Activated B cell treated with CpG ODN at 0.5 μM for 24 hours (primary cell): ENCODE results near the gene RNASE7. TPM values are rescaled to one million over a fixed set of nuclear protein-coding genes. Genes with fewer than 3 reads are reported as not detected.

ENCODE experiments used
- ATAC-seq: fragments of 200-7000 bp; cut with Tn5 transposase; one replicate; pipeline ENCODE4 v1.10.0; 2021; ENCODE audit warnings: low read depth, mild to moderate bottlenecking, moderate library complexity
- CTCF ChIA-PET: fragments of 350-600 bp; sonication (Branson Sonifier 250); formaldehyde crosslinking; loops from one replicate; lab custom pipeline; 2021; ENCODE audit warnings: antibody characterized with exemption; lab: Charles Lee
- POLR2A ChIA-PET: fragments of 350-600 bp; sonication (Branson Sonifier 250); formaldehyde crosslinking; loops from one replicate; lab custom pipeline; 2021; ENCODE audit warnings: antibody characterized with exemption; lab: Charles Lee
- DNase-seq: peaks from one replicate; pipeline ENCODE4 v3.0.0; 2022
- H3K27ac Mint-ChIP-seq: one replicate; pipeline ENCODE4 v1.8.0; 2020; ENCODE audit warnings: mixed read lengths
- H3K27me3 Mint-ChIP-seq: one replicate; pipeline ENCODE4 v1.8.0; 2021; ENCODE audit warnings: mixed read lengths
- H3K36me3 Mint-ChIP-seq: one replicate; pipeline ENCODE4 v1.8.0; 2021; ENCODE audit warnings: low read depth, mixed read lengths
- H3K4me1 Mint-ChIP-seq: one replicate; pipeline ENCODE4 v1.8.0; 2021; ENCODE audit warnings: mixed read lengths
- H3K4me3 Mint-ChIP-seq: one replicate; pipeline ENCODE4 v1.8.0; 2020; ENCODE audit warnings: mild to moderate bottlenecking, mixed read lengths
- H3K9me3 Mint-ChIP-seq: one replicate; pipeline ENCODE4 v1.8.0; 2020; ENCODE audit warnings: mixed read lengths
- CTCF ChIP-seq: fragments of 200-600 bp; IDR thresholded peaks from one replicate; pipeline ENCODE4 v1.8.0; 2022; ENCODE audit warnings: antibody characterized with exemption, mild to moderate bottlenecking
- intact Hi-C: fragments of 100-400 bp; cut with micrococcal nuclease; formaldehyde crosslinking; loops from one replicate; pipeline ENCODE4 v1.15.1; 2024
- total RNA-seq: library from RNA; stranded (reverse); gene quantifications from 2 replicates; pipeline ENCODE4 v1.2.3, GENCODE V29; 2022

The RNASE7 gene
- total RNA-seq, 1 donor from 2014 or later: not detected

GRCh38 chr14:21055432-21056117 is 13.4 kb downstream of the RNASE7 start:
- H3K27me3 Mint-ChIP-seq: peaks cover 3% of the 10 kb centered on the region
- ChIA-PET CTCF (no interaction called here), POLR2A (no interaction called here)
- DNase-seq (no peak), ATAC-seq (no peak)
- H3K9me3 Mint-ChIP-seq: no peaks in the 10 kb centered on the region
- H3K36me3 Mint-ChIP-seq: no peaks in the 10 kb centered on the region
- no peak overlapping the region for H3K4me3 Mint-ChIP-seq
- no peaks in the 10 kb centered on the region for H3K4me1 Mint-ChIP-seq
- no peak for TF ChIP-seq CTCF
- intact Hi-C loops: no loop called here
- no peak overlapping the region for H3K27ac Mint-ChIP-seq

DNA sequence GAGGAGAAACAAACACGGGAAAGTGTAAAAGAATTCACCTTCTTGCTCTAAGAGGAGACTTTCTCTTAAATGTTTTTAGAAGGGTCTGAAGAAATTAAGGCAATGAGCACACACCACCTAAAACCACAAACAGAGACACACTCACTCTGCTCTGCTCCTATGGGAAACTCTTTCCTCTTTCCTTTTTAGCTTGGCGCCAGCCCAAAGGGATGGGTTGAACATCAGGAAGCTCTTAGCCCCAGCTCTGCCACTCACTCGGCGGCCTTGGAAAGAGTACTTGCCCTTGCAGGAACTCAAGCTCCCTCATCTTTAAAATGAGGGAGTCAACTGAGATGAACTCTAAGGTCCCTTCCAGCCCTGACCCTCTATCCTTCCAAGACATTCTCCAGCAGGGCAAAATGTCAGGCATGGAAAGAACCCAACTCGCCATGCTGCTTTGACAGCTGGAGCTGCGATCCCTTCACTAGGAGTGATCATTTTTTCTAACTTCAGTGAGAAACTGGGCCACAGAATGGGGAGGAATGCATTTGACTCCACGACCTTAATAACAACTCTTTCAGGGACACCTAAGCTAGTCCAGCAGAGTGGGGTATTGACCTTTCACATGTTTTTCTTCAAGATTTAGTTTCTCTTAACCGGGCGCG is 14.5 kb downstream of the RNASE7 start:
- POLR2A ChIA-PET: no interaction called here
- no peak for DNase-seq
- CTCF ChIA-PET: interaction anchor here (1.4 kb wide), 1 partner anchor 12 kb away, joined by 4 read pairs; no protein-coding TSS in a partner anchor
- no peak for TF ChIP-seq CTCF
- Mint-ChIP-seq H3K36me3 (no peaks in the 10 kb centered on the region), H3K27ac (no peak overlapping the region), H3K9me3 (no peaks in the 10 kb centered on the region), H3K27me3 (peaks cover 10% of the 10 kb centered on the region), H3K4me1 (no peaks in the 10 kb centered on the region), H3K4me3 (no peak overlapping the region)
- intact Hi-C loops: no loop called here
- ATAC-seq: no peak

GRCh38 chr14:21057803-21058675 is 15.9 kb downstream of the RNASE7 start, which contains the start of gene RNASE8:
Gene RNASE8, plus strand, starts transcription at chr14:21057822. Its CDS starts 71 bp downstream, at chr14:21057893.
- DNase-seq (no peak), ATAC-seq (no peak)
- H3K36me3 Mint-ChIP-seq: no peaks in the 10 kb centered on the region
- ChIA-PET CTCF (no interaction called here), POLR2A (no interaction called here)
- TF ChIP-seq CTCF: no peak
- no peak within 1 kb of the TSS for H3K27ac Mint-ChIP-seq
- no peaks in the 10 kb centered on the region for H3K4me1 Mint-ChIP-seq
- intact Hi-C loops: no loop called here
- no peaks in the 10 kb centered on the region for H3K9me3 Mint-ChIP-seq
- H3K27me3 Mint-ChIP-seq: peaks cover 17% of the 10 kb centered on the region
- H3K4me3 Mint-ChIP-seq: no peak within 1 kb of the TSS

GRCh38 chr14:21058903-21059302 is 16.7 kb downstream of the RNASE7 start:
- intact Hi-C loops: no loop called here
- H3K27me3 Mint-ChIP-seq: peaks cover 23% of the 10 kb centered on the region

More at GRCh38 chr14:21058903-21059302, 16.7 kb downstream of the RNASE7 start:
- no peak overlapping the region for H3K27ac Mint-ChIP-seq
- H3K4me3 Mint-ChIP-seq: no peak overlapping the region
- H3K4me1 Mint-ChIP-seq: no peaks in the 10 kb centered on the region
- DNase-seq (no peak), ATAC-seq (no peak)
- ChIA-PET POLR2A (no interaction called here), CTCF (no interaction called here)
- no peaks in the 10 kb centered on the region for H3K9me3 Mint-ChIP-seq
- no peaks in the 10 kb centered on the region for H3K36me3 Mint-ChIP-seq
- TF ChIP-seq CTCF: no peak
